GM12892 (cell line): ENCODE results near the gene LMF1.

ENCODE experiments used
- DNase-seq: peaks from one replicate; pipeline ENCODE4 v3.0.0; 2011; ENCODE audit not compliant: insufficient read length
- FAIRE-seq: peaks from 2 replicates; lab custom pipeline; 2011; peaks lifted over from hg19 to GRCh38; lab: Jason Lieb, UNC
- POLR2A ChIP-seq: IDR thresholded peaks from 2 replicates; pipeline ENCODE4 v1.6.1; 2011; ENCODE audit warnings: low read depth, low read length, control low read depth
- POLR2AphosphoS5 ChIP-seq: IDR thresholded peaks from 2 replicates; pipeline ENCODE4 v1.6.1; 2011; ENCODE audit warnings: low read depth, low read length, control low read depth
- TAF1 ChIP-seq: IDR thresholded peaks from 2 replicates; pipeline ENCODE4 v1.6.1; 2011; ENCODE audit warnings: low read depth, mild to moderate bottlenecking, control low read depth, low read length, borderline replicate concordance

The LMF1 gene

DNA sequence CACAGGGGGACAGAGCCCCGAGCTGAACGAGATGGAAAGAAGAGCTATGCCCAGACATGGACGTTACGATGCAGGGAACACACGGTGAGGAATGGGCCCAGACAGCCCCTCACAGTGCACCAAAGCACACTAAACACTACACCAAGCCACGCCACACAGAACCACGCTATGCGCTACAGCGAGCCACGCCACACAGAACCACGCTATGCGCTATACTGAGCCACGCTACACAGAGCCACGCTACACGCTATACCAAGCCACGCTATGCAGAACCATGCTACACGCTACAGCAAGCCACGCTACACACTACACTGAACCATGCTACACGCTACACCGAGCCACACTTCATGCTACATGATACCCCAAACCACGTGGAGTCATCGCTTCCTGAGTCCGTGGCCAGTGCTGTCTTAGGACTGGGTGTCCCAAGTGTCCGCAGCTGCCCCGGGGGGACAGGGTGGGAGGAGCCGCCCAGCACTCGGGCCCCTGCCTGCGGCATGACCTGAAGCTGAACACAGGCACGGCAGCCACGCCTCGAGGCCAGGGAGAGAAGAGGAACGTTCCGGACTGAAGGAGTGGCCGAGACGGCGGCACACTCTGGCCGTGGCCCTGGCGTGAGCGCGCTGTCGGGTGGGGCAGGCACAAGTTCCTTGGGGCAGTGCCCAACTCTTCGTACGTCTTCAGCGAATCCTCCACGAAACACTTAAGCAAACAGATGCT is 61.3 kb downstream of the LMF1 start:
- DNase-seq (no peak), FAIRE-seq (no peak)
- no peak for TF ChIP-seq POLR2A
- no peak for TF ChIP-seq TAF1

DNA sequence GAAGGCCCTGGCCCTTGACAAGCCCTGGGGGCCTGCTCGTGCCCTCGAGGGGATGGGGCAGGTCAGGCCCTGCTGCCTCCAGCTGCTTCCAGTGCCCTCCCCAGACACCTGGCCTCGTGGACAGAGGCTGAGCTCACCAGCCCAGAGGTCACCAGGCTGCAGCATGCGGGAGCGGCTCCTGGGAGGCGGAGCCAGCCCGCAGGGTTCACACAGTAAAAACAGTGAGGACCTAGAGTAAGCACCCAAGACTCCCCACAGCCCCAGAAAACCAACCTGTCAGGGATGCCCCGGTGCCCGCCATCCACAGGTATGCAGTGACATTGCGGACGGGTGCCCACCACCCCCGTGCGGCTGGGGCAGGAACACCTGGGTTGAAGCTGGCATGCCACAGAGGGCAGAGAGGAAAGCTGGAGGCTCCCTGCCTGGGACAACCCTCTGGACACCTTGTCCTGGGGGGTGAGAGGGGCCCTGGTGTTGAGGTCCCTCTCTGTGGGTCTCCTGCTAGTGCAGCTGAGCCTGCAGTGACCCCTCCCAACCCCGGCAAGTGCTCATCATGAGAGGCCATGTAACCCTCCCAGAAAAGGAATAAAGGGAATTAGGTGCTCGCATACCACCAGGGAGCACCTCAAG is 62.1 kb downstream of the LMF1 start:
- no peak for TF ChIP-seq POLR2AphosphoS5
- no peak for TF ChIP-seq POLR2A
- no peak for TF ChIP-seq TAF1
- DNase-seq (no peak), FAIRE-seq (no peak)

DNA sequence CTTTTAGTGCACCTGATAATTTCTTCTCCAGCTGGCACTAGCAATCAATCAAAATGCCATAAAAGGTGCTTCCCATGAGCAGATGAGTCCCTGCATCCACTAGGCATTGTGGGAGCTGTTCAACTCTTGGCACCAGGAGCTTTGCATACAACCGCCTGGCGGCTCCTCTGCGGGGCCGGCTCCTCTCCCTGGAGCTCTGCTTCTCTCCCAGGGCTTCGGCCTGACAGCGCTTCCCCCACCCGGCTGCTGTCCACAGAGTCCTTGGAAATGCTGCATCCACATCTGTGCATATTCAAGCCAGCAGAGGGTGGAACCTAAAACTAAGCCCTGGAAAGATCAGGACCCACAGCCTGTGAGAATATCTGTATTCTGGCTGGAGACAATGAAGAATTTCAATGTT is 62.9 kb downstream of the LMF1 start:
- DNase-seq = no peak
- FAIRE-seq = no peak
- TF ChIP-seq POLR2A (no peak), TAF1 (no peak), POLR2AphosphoS5 (no peak)

DNA sequence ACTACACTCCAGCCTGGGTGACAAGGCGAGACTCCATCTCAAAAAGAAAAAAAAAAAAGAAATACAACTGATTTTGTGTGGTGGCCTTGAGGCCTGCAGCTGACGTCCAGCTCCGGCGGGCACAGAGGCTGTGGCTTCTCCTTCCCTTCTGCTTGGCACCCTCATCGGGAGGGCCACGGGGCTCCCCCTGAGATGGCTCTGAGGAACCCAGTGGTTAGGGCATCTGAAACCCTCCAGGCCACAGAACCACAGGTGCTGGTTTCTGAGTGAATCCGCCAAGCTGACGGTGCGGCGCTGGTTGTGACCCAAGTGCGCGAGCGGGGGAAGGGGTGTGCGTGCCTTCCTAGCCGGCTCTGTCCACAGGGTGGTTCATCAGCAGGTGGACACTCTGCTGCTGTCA is 63.4 kb downstream of the LMF1 start:
- DNase-seq (no peak), FAIRE-seq (no peak)
- TF ChIP-seq POLR2A (no peak), TAF1 (no peak), POLR2AphosphoS5 (no peak)

DNA sequence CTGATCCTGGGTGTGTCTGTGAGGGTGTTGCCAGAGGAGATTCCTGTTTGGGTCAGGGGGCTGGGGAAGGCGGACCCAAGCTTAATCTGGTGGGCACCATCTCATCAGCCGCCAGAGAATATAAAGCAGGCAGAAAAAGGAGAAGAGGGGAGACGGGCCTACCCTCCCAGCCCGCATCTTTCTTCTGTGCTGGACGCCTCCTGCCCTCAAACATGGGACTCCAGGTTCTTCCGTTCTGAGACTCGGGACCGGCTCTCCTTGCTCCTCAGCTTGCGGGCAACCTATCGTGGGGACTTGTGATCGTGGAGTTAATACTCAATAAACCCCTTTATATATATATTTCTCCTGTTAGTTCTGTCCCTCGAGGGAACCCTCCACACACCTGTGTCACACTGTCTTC is 64.5 kb downstream of the LMF1 start:
- DNase-seq (no peak), FAIRE-seq (no peak)
- TF ChIP-seq TAF1 = no peak
- TF ChIP-seq POLR2AphosphoS5 = no peak
- no peak for TF ChIP-seq POLR2A

DNA sequence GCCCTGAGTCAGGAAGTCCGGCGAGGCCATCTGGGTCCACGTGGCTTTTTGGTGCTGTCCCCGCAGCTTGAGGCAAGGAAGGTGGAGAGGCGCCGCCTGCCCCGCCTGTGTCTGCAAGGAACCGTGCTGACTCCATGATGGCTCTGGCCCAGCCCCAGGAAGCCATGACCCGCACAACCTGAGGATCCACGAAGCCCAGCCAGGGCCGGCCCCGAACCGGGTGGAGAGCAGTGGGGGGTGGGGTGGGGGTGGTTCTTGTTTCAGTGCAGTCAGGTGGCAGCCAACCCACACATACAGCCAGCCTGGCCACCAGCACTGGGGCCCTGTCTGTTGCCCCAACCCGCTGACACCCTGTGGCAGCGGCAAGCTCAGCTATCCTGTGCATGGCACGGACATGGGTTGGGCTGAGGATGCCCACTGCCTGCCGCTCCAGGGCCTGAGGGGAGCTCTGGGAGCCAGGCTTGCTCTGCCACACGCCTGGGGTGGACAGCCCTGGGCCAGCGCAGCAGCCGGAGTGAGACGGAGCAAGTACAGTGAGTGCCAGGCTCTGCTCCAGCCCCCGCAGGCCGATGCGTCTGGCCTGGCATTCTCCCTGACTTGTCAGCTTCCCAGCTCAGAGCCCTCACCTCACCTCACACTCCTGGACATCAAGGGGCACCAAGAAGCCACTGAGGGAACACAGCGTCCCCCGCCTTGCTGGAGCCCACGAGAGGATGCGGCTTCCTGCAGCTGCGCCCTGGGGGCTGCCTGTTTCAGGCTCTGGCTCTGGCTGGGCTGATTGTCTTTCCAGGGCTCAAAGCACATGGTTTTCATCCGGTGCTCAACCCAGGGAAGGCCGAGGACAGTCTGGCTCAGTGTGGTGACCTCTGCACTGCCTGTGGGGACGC is 68.8 kb downstream of the LMF1 start:
- FAIRE-seq (no peak), DNase-seq (no peak)
- TF ChIP-seq POLR2AphosphoS5 = no peak
- no peak for TF ChIP-seq POLR2A
- TF ChIP-seq TAF1 = no peak

DNA sequence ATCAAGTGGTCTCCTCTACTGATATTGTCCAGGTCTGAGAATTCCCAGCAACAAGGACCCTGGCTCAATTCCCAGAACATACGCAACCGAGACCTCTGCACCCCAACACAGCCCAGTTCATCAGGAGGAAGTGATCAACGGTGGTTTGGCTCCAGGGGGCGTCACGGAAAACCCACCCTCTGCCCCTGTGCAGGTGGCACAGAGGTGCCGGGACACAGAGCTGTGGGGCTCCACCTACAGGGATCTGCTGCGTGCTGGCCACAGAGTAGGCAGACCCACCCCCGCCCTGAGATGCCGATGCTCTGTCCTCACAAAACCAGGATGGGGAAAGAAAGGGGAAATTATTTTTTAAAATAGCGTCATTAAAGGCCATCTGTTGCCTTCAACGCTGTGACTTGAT is 69.6 kb downstream of the LMF1 start:
- no peak for DNase-seq
- FAIRE-seq = no peak
- TF ChIP-seq TAF1 (no peak), POLR2A (no peak), POLR2AphosphoS5 (no peak)

DNA sequence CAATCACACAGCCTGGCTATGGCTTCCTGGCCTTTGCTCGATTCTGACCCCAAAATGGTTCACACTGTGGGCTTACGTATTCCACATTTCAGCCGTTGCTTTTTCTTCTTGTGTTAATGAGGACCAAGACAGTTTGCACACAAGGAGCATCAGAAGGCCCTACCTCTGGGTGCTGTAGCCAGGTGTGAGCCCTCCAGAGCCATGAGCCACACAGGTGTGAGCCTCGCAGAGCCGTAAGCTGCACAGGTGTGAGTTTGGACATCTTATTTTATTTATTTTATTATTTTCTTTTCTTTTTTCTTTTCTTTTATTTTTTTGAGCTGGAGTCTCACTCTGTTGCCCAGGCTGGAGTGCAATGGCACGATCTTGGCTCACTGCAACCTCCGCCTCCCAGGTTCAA is 70.6 kb downstream of the LMF1 start:
- no peak for DNase-seq
- FAIRE-seq = no peak
- TF ChIP-seq POLR2A = no peak
- TF ChIP-seq TAF1 = no peak
- no peak for TF ChIP-seq POLR2AphosphoS5

DNA sequence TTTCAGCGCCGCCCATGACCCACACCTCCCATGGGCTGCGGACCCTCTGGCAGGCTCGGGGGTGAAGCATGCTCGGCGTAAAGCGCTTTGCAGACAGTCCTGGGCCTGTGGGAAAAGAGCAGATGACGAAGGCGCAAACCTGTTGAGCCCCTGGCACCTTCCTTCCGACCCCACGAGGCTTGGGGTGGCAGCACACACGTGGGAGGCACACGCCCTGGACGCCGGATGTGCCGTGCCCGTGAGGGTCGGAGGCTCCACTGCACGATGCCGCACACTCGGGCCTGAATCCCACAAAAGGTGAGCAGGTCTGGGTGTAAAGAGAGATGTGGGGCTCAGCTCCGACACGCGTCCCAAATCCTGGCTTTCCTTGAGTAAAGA is 71.1 kb downstream of the LMF1 start:
- FAIRE-seq = no peak
- no peak for DNase-seq
- no peak for TF ChIP-seq POLR2A
- TF ChIP-seq POLR2AphosphoS5 = no peak
- TF ChIP-seq TAF1 = no peak

DNA sequence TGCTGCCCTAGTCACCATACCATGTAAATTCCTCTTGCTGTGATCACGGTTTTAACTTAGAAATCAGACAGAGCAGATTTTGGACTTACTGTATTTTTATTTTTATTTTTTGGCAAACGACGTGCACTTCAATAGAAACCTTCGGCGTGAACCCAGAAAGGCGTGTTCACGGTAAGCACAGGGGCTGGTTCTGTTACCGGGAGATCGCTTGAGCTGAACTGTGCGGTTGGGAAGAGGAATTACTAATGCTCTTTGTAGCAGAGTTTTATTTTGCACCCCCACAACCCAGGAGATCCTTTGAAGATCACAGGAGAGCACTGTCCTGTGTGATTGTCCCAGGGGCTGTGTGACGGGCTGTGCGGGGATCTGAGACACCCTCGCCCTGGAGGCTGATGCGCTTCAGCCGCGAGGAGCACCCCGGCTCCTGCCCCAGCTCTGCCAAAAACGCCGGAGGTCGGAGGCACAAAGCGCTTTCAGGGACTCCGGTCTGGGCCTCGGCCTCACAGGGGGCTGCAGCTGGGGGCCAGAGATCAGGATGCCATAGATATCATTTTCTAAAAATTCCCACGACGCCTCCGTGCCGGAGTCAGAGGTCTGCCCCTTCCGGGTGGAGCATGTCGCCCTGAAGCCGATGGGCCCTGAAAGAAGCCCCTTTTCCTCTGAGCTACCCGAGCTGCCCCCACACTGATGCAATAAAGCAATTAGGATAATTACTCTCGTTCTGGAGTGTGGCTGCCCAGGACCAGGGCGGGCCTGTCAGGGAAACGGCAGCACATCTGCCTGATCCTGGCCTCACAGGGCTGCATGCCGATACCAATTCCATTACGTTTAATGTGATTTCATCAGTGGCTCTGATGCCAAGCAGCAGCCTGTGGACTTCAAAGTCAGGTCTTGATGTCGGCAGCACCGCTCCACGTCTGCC is 71.8 kb downstream of the LMF1 start:
- FAIRE-seq (no peak), DNase-seq (no peak)
- no peak for TF ChIP-seq TAF1
- no peak for TF ChIP-seq POLR2A
- no peak for TF ChIP-seq POLR2AphosphoS5

DNA sequence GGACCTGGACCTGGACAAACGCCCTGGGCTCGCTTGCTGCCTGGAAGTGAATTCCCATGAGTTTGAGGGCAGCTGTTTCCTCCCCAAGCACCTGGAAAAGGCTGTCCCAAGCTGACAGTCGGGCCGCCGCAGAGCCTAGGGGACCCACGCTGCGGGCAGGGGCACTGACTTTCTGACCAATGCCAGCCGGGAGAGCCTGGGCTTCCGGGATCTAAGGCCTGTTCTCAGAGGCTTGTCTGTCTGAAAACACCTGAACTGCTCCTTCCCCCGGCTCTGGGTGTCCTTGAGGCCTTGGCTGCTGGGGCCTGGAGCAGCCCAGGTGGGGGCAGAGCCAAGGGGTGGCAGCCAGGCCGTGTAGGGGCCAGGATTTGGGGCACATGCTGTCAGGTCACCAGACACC is 72.6 kb downstream of the LMF1 start:
- FAIRE-seq = no peak
- TF ChIP-seq POLR2AphosphoS5 (no peak), POLR2A (no peak), TAF1 (no peak)
- no peak for DNase-seq
